Dendritic cell treated with granulocyte-macrophage colony-stimulating factor and Interleukin-4, amounts not matched to agents 40 ng/mL and 50 ng/mL, for 4 days (primary cell): ENCODE measurements around the gene AFDN.

ENCODE experiments used
- H3K27ac Mint-ChIP-seq: one replicate; pipeline ENCODE4 v1.8.0; 2022; ENCODE audit warnings: mild to moderate bottlenecking, mixed read lengths
- H3K27me3 Mint-ChIP-seq: one replicate; pipeline ENCODE4 v1.8.0; 2022; ENCODE audit warnings: mild to moderate bottlenecking, mixed read lengths
- H3K36me3 Mint-ChIP-seq: one replicate; pipeline ENCODE4 v1.8.0; 2022; ENCODE audit warnings: low read depth, mixed read lengths
- H3K4me1 Mint-ChIP-seq: one replicate; pipeline ENCODE4 v1.8.0; 2022; ENCODE audit warnings: low read depth, mixed read lengths
- H3K4me3 Mint-ChIP-seq: one replicate; pipeline ENCODE4 v1.8.0; 2022; ENCODE audit warnings: mild to moderate bottlenecking, moderate library complexity, mixed read lengths
- H3K9me3 Mint-ChIP-seq: one replicate; pipeline ENCODE4 v1.8.0; 2022; ENCODE audit warnings: mixed read lengths
- intact Hi-C: fragments of 100-400 bp; cut with micrococcal nuclease; formaldehyde crosslinking; loops from one replicate; pipeline ENCODE4 v1.15.0; 2022

Gene AFDN

DNA sequence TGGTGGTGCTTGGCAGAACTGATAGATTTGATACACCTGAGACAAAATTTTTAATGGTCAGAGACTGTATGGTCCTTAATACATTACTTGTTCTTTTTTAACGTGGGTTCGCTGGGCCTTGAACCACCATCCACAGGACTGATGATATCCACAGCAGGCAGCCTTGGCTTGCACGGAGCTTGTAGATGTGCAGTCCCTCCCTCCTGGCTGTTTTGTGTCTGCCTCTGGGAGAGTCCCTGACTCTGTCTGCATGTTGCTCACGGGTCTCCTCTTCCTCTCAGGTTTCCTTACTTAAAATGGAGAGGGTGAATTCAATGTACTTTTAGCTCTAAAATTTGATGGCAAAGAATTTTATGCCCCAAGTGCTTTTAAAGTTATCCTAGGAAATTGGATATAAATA, 188.3 kb downstream of the AFDN start:
- Mint-ChIP-seq H3K9me3 (peaks cover 74% of the 10 kb centered on the region), H3K4me3 (no peak overlapping the region), H3K36me3 (no peaks in the 10 kb centered on the region), H3K27me3 (peaks cover 1% of the 10 kb centered on the region), H3K27ac (no peak overlapping the region), H3K4me1 (no peaks in the 10 kb centered on the region)
- intact Hi-C loops = no loop called here

DNA sequence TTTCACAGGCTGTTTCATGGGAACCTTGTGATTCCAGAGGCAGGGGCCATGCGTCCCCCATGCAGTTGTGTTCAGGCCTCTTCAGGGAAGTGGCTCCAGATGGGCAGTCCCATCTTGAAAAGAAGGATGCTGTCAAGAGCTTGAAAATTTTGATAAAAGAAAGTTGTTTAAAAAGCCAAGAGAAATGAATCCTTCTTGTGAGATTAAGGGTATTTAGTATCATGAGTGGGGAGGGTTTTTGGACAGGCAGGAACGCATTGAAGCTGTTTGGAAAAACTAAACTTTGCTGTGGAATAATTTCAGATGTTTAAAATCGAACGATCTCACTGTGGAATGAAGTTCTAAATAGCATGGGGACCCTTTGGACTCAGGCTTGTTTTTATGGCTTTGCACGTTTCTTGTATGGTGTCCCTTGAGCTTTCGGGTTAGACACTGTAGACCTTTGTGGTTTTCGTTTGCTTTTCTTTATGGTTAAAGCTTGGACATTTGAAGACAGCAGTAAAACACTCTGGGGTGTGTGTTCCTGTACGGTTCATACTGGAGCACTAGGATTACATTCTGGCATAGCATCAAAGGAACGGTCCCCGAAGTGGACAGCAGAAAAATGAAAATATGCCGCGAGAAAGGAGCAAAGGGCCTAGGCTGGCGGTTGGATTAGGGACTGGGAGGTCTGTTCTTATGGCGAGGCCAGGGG, 188.9 kb downstream of the AFDN start:
- intact Hi-C loops = no loop called here
- Mint-ChIP-seq H3K4me3 (no peak overlapping the region), H3K4me1 (no peaks in the 10 kb centered on the region), H3K36me3 (no peaks in the 10 kb centered on the region), H3K27ac (no peak overlapping the region), H3K9me3 (peaks cover 68% of the 10 kb centered on the region), H3K27me3 (peaks cover 2% of the 10 kb centered on the region)

DNA sequence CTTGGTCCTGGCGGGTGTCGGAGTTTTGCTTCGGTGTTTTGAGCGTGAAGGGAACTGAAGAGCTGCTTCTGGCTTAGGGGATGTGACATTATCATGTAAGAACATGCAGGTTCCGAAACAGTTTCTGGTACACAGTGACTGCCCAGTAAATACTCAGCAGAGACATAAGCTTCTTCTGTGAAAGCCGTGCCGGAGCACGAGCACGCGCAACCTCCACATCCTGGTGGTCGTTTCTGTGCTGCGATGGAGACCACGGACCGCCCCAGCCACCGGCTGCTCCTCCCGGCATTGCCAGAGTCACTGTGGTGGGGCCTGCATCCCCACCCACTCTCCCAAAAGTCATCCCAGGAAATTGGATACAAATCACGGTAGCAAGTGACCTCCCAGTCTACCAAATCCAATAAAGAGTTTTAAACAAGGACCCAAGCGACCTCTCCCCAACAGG, 189.5 kb downstream of the AFDN start:
- Mint-ChIP-seq H3K27me3 (peaks cover 2% of the 10 kb centered on the region), H3K4me1 (no peaks in the 10 kb centered on the region), H3K9me3 (peaks cover 62% of the 10 kb centered on the region), H3K4me3 (no peak overlapping the region), H3K36me3 (no peaks in the 10 kb centered on the region), H3K27ac (no peak overlapping the region)
- intact Hi-C loops = no loop called here

DNA sequence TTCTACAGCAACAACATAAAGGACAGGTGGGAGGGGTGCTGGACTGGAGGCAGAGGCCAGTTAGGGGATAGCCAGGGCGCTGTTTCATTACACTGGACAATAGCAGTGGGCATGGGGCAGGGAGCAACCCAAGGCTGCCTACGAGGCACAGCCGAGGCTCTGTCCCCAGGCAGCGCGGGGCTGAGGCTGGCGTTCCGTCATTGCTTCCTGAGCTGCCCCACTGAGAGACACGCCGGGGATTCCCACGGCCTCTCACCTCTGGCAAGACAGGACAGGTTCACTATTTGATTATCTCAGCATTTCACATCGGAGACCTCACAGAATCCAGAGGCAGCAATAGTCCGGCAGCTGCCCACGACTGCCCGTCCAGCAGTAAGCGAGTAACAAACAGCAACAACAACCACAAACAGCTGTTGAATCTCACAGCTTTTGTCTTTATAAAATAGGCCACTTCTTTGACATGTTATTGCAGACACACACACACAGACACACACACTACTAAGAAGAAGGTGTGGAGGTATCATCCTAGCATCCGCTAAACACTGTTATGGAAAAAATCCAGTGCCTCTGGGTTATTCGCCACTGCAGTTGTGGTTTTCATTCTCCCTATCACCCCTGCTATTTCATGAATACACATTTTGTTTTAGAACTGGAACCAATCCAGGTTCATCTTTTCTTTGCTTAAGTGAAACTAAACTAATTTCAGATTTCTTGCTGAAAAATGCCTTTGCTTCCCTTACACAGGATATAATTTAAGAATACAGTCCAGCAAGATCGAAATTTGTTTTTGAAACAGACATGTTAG, 190.2 kb downstream of the AFDN start:
- Mint-ChIP-seq H3K27ac (no peak overlapping the region), H3K9me3 (peaks cover 55% of the 10 kb centered on the region), H3K4me1 (no peaks in the 10 kb centered on the region), H3K4me3 (no peak overlapping the region), H3K27me3 (peaks cover 2% of the 10 kb centered on the region), H3K36me3 (no peaks in the 10 kb centered on the region)
- intact Hi-C loops = no loop called here

DNA sequence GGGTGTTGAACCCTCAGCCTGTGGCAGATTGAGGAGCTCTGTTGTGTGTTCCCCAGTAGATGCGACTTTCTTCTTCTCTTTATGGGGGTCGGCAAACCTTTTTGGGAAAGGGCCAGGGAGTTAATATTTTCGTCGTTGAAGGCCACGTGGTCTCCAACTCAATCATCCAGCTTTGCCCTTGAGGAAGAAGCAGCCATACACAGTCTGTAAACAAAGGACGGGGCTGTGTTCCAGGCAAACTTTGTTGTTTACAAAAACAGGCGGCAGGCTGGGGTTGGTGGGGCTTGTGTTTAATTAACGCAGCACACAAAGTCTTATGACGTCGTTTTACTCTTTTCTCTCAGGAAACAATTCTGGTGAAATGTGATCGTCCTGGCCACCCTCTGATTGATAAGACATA, 190.9 kb downstream of the AFDN start:
- Mint-ChIP-seq H3K27me3 (peaks cover 2% of the 10 kb centered on the region), H3K4me1 (no peaks in the 10 kb centered on the region), H3K36me3 (no peaks in the 10 kb centered on the region), H3K27ac (no peak overlapping the region), H3K4me3 (no peak overlapping the region), H3K9me3 (peaks cover 48% of the 10 kb centered on the region)
- intact Hi-C loops = no loop called here

DNA sequence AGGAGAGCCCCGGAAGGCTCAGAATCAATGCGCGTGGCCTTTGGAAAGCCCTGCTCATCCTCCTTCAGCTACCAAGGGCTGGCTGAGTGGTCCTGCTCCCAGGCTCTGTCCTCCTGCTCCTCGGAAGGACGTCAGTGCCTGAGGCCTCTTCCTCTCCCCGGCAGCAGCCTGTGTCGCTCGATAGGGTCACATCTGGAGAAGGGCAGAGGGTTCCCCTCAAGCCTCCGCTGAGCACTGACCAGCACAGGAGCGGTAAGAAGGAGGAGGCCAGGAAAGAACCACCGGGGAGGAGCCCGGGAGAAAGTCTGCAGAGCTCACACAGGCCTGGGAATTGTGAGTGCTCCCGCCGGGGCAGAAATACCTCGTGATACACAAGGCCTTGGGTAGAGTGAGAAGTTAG, 192.0 kb downstream of the AFDN start:
- H3K36me3 Mint-ChIP-seq = no peaks in the 10 kb centered on the region
- intact Hi-C loops = no loop called here
- no peak overlapping the region for H3K27ac Mint-ChIP-seq
- peaks cover 3% of the 10 kb centered on the region for H3K27me3 Mint-ChIP-seq
- no peaks in the 10 kb centered on the region for H3K4me1 Mint-ChIP-seq
- peaks cover 42% of the 10 kb centered on the region for H3K9me3 Mint-ChIP-seq
- H3K4me3 Mint-ChIP-seq = no peak overlapping the region

DNA sequence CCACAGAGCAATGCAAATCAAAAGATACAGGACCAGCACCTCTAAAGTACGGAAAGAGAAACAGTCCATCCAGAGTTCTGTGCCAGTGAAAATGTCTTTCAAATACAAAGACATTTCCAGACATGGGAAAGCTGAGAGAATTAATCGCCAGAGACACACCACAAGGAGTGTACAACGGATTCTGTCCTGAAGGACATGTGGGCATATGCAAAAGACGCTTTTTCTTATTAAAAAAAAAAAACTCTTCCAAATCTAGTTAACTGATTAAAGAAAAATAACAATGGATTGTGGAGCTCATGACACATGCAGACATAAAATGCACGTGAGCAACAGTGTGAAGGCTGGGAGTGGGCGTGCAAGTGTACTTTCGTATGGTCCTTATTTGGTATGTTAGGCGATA, 193.5 kb downstream of the AFDN start:
- intact Hi-C loops = no loop called here
- Mint-ChIP-seq H3K27ac (no peak overlapping the region), H3K27me3 (peaks cover 3% of the 10 kb centered on the region), H3K4me3 (no peak overlapping the region), H3K4me1 (no peaks in the 10 kb centered on the region), H3K36me3 (no peaks in the 10 kb centered on the region), H3K9me3 (peaks cover 37% of the 10 kb centered on the region)

DNA sequence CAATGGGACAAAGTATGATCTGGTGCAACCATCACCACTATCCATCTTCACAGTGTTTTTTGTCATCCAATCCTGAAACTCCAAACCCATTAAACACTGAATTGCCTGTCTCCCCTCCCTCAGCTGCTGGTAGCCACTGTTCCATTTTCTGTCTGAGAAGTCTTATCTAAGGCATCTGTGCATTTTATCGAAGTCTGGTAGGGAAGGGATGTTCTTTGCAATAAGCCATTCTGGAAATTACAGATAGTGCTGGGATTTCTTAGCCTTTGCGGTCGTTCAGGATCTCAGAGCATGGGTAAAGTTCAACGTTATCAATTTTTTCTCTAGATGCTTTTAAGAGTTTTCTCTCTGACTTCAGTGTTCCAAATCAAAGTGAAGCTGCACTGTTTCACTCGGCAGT, 194.9 kb downstream of the AFDN start:
- Mint-ChIP-seq H3K27ac (no peak overlapping the region), H3K9me3 (peaks cover 33% of the 10 kb centered on the region), H3K4me3 (no peak overlapping the region), H3K27me3 (peaks cover 3% of the 10 kb centered on the region), H3K36me3 (no peaks in the 10 kb centered on the region), H3K4me1 (no peaks in the 10 kb centered on the region)
- intact Hi-C loops = no loop called here
